Stimulated activated CD4-positive, alpha-beta T cell treated with anti-CD3 and anti-CD28 coated beads, Interleukin-2, amount 100 ng/mL, for 24 hours (primary cell): ENCODE results near the gene C11orf98.
"Not testable (repeated sequence)": the region's sequence is repeated elsewhere in the genome, so short reads cannot be mapped to it uniquely, and the experiment has no call there.

ENCODE experiments used
- DNase-seq, 2 donors: peaks; one replicate each; pipeline ENCODE4 v3.0.0-alpha.2; 2020

The C11orf98 gene

DNA sequence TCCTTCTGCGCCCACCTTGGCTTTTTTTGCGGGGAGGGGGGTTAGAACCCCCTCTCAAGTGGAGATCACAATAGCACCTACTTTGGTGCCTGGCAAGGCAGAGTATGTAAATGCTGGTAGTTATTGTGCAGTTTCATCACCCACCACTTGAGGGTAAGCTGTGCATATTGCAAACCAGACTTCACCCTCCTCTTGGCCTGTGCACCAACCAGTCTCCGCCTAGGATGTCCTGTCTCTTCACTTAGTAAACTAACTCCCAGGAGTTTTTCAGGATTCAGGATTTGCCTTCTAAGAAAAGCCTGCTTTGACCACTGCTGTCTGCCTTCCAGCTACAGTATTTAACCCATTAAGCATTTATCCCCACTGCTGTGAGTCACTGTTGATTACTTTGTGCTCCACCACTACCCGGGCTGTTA is 15.8 kb upstream of the C11orf98 start:
- peak; percentile 27 to 38 for DNase-seq

DNA sequence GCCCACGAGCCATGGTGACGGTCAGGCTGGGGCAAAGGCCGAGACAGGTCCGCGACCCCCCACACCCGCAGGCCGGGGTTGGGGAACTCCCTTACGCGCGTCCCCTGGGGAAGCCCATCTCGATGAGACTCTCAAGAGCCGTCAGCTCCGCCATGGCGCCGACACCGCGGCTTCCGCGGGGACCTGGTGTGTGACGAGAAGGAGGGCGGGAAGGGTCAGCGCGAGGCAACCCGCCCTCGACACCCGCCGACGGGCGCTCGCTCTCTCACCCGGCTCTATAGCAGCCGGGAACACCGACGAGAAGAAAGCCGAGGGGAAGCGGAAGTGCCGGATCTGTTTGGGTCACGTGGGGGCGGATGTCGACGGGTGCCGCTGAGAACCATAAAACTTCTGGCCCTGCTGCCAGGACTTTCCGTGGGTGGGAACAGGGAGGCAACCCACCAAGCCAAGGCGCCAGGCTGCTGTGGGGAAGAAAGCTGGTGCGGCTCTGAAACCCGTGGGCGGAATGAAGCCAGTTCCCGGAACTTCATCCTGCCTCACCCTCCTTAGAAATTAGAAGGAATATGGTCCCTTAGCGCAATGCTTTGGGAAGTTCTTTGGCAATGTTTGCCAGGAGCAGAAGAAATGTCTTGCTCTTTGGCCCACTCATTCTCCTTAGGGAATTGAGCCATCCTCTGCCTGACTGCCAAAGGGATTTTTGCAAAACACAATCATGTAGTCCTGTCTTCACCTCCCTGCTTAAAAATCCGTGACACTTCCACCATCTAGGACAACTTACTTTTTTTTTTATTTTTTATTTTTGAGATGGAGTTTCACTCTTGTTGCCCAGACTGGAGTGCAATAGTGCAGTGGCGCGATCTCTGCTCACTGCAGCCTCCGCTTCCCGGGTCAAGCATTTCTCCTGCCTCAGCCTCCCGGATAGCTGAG is 14.0 kb upstream of the C11orf98 start, which contains the start of gene UBXN1:
Gene UBXN1 (minus strand): TSS at position 304 of the 927 bp plus-strand sequence. CDS start 150 bp downstream, at position 154.
- DNase-seq, result peak; percentile 87 to 90

GRCh38 chr11:62678433-62678769 is 13.4 kb upstream of the C11orf98 start:
- no peak for DNase-seq

- no peak for DNase-seq
These were observed 12.7 kb upstream of the C11orf98 start for GRCh38 chr11:62677714-62678113.

- no peak for DNase-seq
These were observed 12.1 kb upstream of the C11orf98 start for GRCh38 chr11:62677156-62677555.

- no peak for DNase-seq
These were observed 11.7 kb upstream of the C11orf98 start for GRCh38 chr11:62676698-62677097.

- DNase-seq, result not testable (repeated sequence)
These were observed 10.4 kb upstream of the C11orf98 start for GRCh38 chr11:62675415-62675814.

DNA sequence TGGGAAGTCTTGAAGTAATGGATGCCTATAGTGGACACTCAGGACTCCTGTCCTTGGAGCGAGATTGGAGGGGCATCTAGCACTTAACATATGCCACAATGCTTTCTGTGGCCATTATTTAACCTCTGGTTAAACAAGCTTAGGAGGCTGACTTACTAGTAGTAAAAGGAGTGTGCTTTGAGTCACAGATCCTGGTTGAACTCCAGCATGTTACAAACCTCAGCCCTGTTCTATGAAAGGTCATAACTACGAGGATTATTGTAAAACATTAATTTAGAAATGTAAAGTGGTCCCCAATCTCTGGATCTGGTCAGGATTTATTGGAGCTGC is 8.2 kb upstream of the C11orf98 start:
- no peak for DNase-seq

GRCh38 chr11:62671608-62672389 is 6.8 kb upstream of the C11orf98 start, which contains the start of the genes LBHD1 and UQCC3:
LBHD1 (minus strand) TSS chr11:62672267; CDS start chr11:62670031, 2,236 bp downstream.
UQCC3 (plus strand) TSS chr11:62671673; CDS start chr11:62671746, 73 bp downstream.
- DNase-seq, result peak; percentile 78 to 79

- DNase-seq, result no peak
These were observed 6.2 kb upstream of the C11orf98 start for GRCh38 chr11:62671236-62671607.

- no peak for DNase-seq
These were observed 4.6 kb upstream of the C11orf98 start for GRCh38 chr11:62669420-62670161.

DNA sequence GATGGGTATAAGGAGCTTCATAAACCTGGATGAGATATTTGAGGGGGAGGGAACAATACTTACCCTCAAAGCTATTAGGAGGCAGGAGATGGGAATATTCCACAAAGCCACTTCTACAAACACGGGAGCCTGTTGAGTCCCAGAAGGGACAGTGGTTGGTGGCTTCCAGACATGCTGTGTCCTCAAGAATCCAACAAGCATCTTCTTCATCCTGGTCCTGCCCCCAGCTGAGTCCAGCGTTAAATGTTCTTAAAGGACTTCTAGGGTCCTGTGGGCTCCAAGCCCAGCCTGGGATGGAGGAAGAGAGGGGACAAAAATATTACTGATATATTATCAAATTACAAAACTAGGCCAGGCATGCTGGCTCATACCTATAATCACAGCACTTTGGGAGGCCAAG is 2.5 kb upstream of the C11orf98 start:
- no peak for DNase-seq

DNA sequence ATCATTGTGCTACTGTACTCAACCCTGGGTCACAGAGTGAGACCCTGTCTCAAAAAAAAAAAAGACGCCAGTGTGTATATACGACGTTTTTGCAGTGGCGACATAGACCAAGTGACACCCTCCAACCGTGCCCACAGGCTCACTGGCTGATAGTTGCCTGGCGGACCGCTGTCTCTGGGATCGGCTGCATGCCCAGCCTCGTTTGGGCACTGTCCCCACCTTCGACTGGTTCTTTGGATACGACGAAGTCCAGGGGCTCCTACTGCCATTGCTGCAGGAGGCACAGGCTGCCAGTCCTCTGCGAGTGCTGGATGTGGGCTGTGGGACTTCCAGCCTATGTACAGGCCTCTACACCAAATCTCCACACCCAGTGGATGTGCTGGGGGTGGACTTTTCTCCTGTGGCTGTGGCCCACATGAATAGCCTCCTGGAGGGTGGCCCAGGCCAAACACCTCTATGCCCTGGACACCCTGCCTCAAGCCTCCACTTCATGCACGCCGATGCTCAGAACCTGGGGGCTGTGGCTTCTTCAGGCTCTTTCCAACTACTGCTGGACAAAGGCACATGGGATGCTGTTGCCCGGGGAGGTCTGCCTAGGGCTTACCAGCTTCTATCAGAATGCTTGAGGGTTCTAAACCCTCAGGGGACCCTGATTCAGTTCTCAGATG is 1.4 kb upstream of the C11orf98 start:
- DNase-seq, result peak in 1 of 2 donors; percentile 44

GRCh38 chr11:62665599-62666258 is 719 bp upstream of the C11orf98 start:
- DNase-seq, result peak; percentile 63 to 73

DNA sequence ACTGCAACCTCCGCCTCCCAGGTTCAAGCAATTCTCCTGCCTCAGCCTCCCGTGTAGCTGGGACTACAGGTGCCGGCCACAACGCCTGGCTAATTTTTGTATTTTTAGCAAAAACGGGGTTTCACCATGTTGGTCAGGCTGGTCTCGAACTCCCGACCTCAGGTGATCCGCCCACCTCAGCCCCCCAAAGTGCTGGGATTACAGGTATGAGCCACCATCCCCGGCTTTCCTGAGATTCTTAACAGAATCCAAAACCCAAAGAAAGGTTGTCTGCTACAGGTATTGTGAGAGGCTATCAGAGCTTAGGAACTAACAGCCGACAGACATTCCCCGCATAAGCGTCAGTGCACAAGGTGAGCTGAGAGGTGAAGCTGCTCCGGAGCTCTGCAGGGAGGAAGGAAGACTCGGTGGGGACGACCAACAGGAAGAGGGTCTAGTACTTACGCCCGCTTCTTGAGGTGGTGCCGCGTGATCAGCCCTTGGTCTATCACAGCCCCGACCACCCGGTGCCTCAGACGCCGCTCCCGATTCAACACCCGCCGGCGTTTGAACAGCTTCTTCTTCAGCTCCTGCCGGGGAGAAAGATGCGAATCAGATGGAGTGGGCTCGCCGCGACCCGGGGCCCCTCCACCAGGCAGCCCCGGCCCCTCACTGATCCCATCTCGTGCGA is 470 bp downstream of the C11orf98 start:
- peak; percentile 59 to 62 for DNase-seq

DNA sequence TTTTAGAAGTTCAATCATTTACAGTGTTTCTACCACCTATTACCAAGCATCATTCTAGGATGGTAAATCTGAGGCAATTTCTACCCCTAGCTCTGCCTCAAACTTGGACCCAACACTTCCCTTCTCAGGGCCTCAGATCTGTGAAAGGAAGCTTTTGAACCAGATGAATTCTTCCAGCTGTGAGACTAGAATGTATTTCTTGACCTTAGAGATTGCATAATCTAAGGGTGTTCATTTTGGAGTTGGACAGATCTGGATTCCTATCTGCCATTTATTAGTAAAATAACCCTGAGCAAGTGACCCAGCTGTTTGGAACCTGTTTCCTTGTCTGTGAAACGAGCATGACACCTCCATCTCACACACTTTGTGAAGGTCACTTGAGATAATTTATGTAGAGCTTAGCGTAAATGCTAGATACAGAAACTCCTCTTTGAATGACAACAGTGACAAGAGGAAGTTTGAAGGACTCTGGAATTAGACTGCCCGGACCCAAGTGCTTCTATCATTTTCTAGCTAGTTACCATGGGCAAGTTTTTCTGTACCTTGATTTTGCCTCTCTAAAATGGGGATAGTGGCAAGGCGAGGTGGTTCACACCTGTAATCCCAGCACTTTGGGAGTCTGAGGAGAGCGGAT is 8.1 kb downstream of the C11orf98 start:
- no peak for DNase-seq

GRCh38 chr11:62654297-62654696 is 10.7 kb downstream of the C11orf98 start:
- DNase-seq, result no peak

DNA sequence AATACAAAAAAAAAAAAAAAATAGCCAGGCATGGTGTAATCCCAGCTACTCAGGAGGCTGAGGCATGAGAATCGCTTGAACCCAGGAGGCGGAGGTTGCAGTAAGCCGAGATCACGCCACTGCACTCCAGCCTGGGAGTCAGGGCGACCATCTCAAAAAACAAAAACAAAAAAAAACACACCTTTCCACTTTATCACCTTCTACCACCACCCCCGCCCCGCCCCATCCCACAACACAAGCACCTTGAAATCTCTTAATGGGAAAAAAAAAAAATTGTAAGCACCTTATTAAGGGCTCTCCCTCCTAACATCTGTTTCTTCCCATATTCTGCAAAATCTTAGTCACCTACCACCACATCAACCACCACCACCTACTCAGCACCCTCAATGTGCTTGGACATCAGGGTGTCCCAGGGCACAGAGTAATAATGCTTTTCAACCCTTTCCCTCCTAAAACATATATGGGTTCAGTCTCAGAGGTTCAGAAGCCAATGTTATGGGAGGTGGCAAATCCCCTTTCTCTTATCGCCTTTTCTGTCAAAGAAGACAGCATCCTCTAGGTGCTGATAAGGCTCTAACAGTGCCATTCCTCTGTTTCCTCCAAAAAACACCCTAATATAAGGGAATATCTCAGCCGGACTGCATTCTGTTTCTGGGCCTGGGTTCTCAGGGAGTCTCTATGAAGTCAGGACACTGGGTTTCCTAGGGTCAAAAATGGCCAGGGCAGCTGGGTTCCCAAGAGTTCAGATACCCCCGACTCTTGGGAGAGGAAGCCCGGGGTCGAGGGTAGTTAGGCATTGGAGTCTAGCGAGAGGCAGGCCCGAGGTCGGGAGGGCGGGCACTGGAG is 12.6 kb downstream of the C11orf98 start:
- DNase-seq, result no peak

GRCh38 chr11:62650283-62650682 is 14.7 kb downstream of the C11orf98 start:
- not testable (repeated sequence) for DNase-seq

- DNase-seq, result no peak
These were observed 15.5 kb downstream of the C11orf98 start for GRCh38 chr11:62649486-62649885.
